B cell (primary cell): Measurements from ENCODE around the gene LIPG. TPM values are rescaled to one million over a fixed set of nuclear protein-coding genes. Genes with fewer than 3 reads are reported as not detected.
"Not testable (repeated sequence)": the region's sequence is repeated elsewhere in the genome, so short reads cannot be mapped to it uniquely, and the experiment has no call there.

ENCODE experiments used
- ATAC-seq: fragments of 200-7000 bp; cut with Tn5 transposase; one replicate; pipeline ENCODE4 v1.10.0; 2021; ENCODE audit warnings: low read depth, mild to moderate bottlenecking, moderate number of reproducible peaks, moderate library complexity
- CTCF ChIA-PET: fragments of 350-600 bp; sonication (Branson Sonifier 250); formaldehyde crosslinking; loops from one replicate; lab custom pipeline; 2021; ENCODE audit warnings: antibody characterized with exemption, inconsistent platforms; lab: Charles Lee
- POLR2A ChIA-PET: fragments of 350-600 bp; sonication (Branson Sonifier 250); formaldehyde crosslinking; loops from one replicate; lab custom pipeline; 2021; ENCODE audit warnings: antibody characterized with exemption; lab: Charles Lee
- DNase-seq: peaks from one replicate; pipeline ENCODE4 v3.0.0; 2013
- H2AFZ ChIP-seq: 2 replicates; pipeline ENCODE4 v1.6.1; 2012; ENCODE audit warnings: mild to moderate bottlenecking, low read depth, low read length; ENCODE audit not compliant: insufficient read depth, poor library complexity, severe bottlenecking
- H3K27ac ChIP-seq, 2 donors: 1 replicate in 1 of 2; 2 replicates in 1 of 2; pipeline ENCODE4 v1.5.1; 2012 to 2013; ENCODE audit warnings: low read length in 2 of 2, mild to moderate bottlenecking in 2 of 2, moderate library complexity in 1 of 2
- H3K27me3 ChIP-seq, 4 experiments: fragments of 200-600 bp in 1 of 4; sonication (generic) in 1 of 4; replicated peaks in 1 of 4; 1 replicate in 2 of 4; 2 replicates in 2 of 4; pipeline versions ENCODE4 v1.6.1 to v1.7.0; 2013 to 2016; ENCODE audit warnings: low read length in 3 of 4, mild to moderate bottlenecking in 2 of 4, mixed read lengths in 1 of 4, moderate library complexity in 1 of 4; ENCODE audit not compliant: insufficient read depth in 4 of 4, control insufficient read depth in 3 of 4; ENCODE audit errors: control extremely low read depth in 1 of 4
- H3K36me3 ChIP-seq, 2 experiments: replicated peaks in 1 of 2; 1 replicate in 1 of 2; 2 replicates in 1 of 2; pipeline versions ENCODE4 v1.6.1 to v1.7.1; 2013; ENCODE audit warnings: low read length in 1 of 2; ENCODE audit not compliant: insufficient read depth in 2 of 2, control insufficient read depth in 1 of 2; ENCODE audit errors: control extremely low read depth in 1 of 2, extremely low read depth in 1 of 2
- H3K4me1 ChIP-seq, 2 donors: fragments of 200-600 bp in 1 of 2; sonication (generic) in 1 of 2; 1 replicate in 1 of 2; 2 replicates in 1 of 2; pipeline versions ENCODE4 v1.5.1 to v1.6.1; 2013 to 2017; ENCODE audit warnings: low read length in 2 of 2; ENCODE audit not compliant: control insufficient read depth in 2 of 2, insufficient read depth in 2 of 2
- H3K4me2 ChIP-seq: replicated peaks from 2 replicates; pipeline ENCODE3; 2012; ENCODE audit warnings: mild to moderate bottlenecking, low read depth, low read length; ENCODE audit not compliant: poor library complexity, severe bottlenecking
- H3K4me3 ChIP-seq, 5 experiments: fragments of 200-600 bp in 1 of 5; sonication (generic) in 1 of 5; 1 replicate in 3 of 5; 2 replicates in 2 of 5; pipeline versions ENCODE4 v1.5.1 to v1.7.0; 2011 to 2016; ENCODE audit warnings: low read length in 4 of 5, mild to moderate bottlenecking in 4 of 5, low read depth in 2 of 5, control low read depth in 1 of 5, moderate library complexity in 1 of 5; ENCODE audit not compliant: insufficient read depth in 1 of 5; ENCODE audit errors: control extremely low read depth in 1 of 5, extremely low read depth in 1 of 5
- H3K79me2 ChIP-seq: fragments of 200-600 bp; sonication (generic); one replicate; pipeline ENCODE4 v1.6.0; 2016; ENCODE audit warnings: low read length; ENCODE audit not compliant: control insufficient read depth, insufficient read depth
- H3K9ac ChIP-seq: fragments of 200-600 bp; sonication (generic); 2 replicates; pipeline ENCODE4 v1.6.1; 2017; ENCODE audit warnings: mild to moderate bottlenecking, low read length, moderate library complexity
- H3K9me3 ChIP-seq, 3 donors: one replicate each; pipeline versions ENCODE4 v1.6.1 to v1.7.1; 2013; ENCODE audit warnings: low read length in 2 of 3; ENCODE audit not compliant: control insufficient read depth in 2 of 3, insufficient read depth in 1 of 3; ENCODE audit errors: control extremely low read depth in 1 of 3
- H4K20me1 ChIP-seq: 2 replicates; pipeline ENCODE4 v1.6.0; 2012; ENCODE audit warnings: mild to moderate bottlenecking, low read length; ENCODE audit not compliant: insufficient read depth, control insufficient read depth, poor library complexity, severe bottlenecking
- H3K27ac Mint-ChIP-seq: one replicate; pipeline ENCODE4 v1.8.0; 2021; ENCODE audit warnings: mixed read lengths
- H3K27me3 Mint-ChIP-seq: one replicate; pipeline ENCODE4 v1.8.0; 2021; ENCODE audit warnings: mixed read lengths
- H3K4me1 Mint-ChIP-seq: one replicate; pipeline ENCODE4 v1.8.0; 2021; ENCODE audit warnings: mixed read lengths
- H3K4me3 Mint-ChIP-seq: one replicate; pipeline ENCODE4 v1.8.0; 2021; ENCODE audit warnings: mixed read lengths
- H3K9me3 Mint-ChIP-seq: one replicate; pipeline ENCODE4 v1.8.0; 2022; ENCODE audit warnings: mixed read lengths; ENCODE audit not compliant: insufficient read depth
- EZH2 ChIP-seq: IDR thresholded peaks from 2 replicates; pipeline ENCODE4 v1.6.1; 2012; ENCODE audit warnings: borderline replicate concordance, low read depth, mild to moderate bottlenecking, moderate library complexity, low read length; ENCODE audit not compliant: insufficient read depth, poor library complexity, severe bottlenecking
- WGBS: methylation state at CpG from one replicate; pipeline ENCODE4 v1.1.5; 2013; ENCODE audit warnings: missing lambda C conversion rate; ENCODE audit not compliant: insufficient coverage; 5-methylcytosine and 5-hydroxymethylcytosine counted together
- intact Hi-C: fragments of 100-400 bp; cut with micrococcal nuclease; formaldehyde crosslinking; loops from one replicate; pipeline ENCODE4 v1.10.0; 2022
- polyA plus RNA-seq: library from polyadenylated mRNA; depleted of rRNA; stranded (reverse); fragments of >200 nt; gene quantifications from 2 replicates; pipeline ENCODE4 v1.2.3, GENCODE V29; 2012
- total RNA-seq, 2 donors: library from RNA; stranded (reverse); fragments of 120-200 nt in 1 of 2; gene quantifications; 1 replicate in 1 of 2; 2 replicates in 1 of 2; pipeline versions ENCODE4 v1.2.3 to v1.2.4, GENCODE V29; 2013 to 2022
- TF ChIP-seq, protein P1 (sequence below): fragments of 200-600 bp; IDR thresholded peaks from one replicate; pipeline ENCODE4 v1.8.0; 2022; ENCODE audit warnings: antibody characterized with exemption, mild to moderate bottlenecking

The LIPG gene
- total and polyA plus RNA-seq, 2 donors (not counting 1 experiment from before 2014, with no cell fraction given) = not detected

DNA sequence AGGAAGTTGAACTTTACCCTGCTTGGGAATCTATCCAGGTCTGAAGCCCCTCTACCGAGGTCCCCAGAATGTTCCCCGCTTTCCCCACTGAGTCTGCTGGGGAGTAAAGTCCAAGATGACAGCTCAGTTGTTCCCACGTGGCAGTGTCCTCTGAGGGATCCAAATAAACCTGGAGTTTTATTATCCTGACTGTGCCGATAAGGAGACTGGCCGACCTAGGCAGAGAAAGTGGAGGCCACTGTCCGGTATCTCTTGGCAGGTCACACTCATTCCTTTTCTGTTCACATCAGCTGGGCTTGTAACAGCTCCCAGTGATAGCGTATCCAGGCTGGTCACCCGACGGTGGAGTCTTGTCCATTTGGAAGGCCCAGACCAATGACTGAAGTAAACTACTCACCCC lies 47.3 kb upstream of the LIPG start:
- peaks cover 11% of the 10 kb centered on the region for H3K27me3 Mint-ChIP-seq
- TF ChIP-seq, protein P1, sequence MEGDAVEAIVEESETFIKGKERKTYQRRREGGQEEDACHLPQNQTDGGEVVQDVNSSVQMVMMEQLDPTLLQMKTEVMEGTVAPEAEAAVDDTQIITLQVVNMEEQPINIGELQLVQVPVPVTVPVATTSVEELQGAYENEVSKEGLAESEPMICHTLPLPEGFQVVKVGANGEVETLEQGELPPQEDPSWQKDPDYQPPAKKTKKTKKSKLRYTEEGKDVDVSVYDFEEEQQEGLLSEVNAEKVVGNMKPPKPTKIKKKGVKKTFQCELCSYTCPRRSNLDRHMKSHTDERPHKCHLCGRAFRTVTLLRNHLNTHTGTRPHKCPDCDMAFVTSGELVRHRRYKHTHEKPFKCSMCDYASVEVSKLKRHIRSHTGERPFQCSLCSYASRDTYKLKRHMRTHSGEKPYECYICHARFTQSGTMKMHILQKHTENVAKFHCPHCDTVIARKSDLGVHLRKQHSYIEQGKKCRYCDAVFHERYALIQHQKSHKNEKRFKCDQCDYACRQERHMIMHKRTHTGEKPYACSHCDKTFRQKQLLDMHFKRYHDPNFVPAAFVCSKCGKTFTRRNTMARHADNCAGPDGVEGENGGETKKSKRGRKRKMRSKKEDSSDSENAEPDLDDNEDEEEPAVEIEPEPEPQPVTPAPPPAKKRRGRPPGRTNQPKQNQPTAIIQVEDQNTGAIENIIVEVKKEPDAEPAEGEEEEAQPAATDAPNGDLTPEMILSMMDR = no peak
- no peak for TF ChIP-seq EZH2
- H3K9me3 ChIP-seq = no peaks in the 10 kb centered on the region
- intact Hi-C loops = loop anchor here (5.0 kb wide), 2 partner anchors 753 to 837 kb away; partner anchors contain the start of gene CFAP53
- no peak for ATAC-seq
- H3K27ac Mint-ChIP-seq = peak overlapping the region; percentile 26
- ChIA-PET POLR2A (no interaction called here), CTCF (interaction anchor here (0.6 to 2.7 kb wide), 4 partner anchors 43 to 349 kb away, joined by 3 to 11 read pairs (median 4); no protein-coding TSS in a partner anchor)
- H3K9me3 Mint-ChIP-seq = no peaks in the 10 kb centered on the region
- no peaks in the 10 kb centered on the region for H4K20me1 ChIP-seq
- no peak overlapping the region for H2AFZ ChIP-seq
- no peak overlapping the region for H3K4me3 ChIP-seq
- H3K36me3 ChIP-seq = no peaks in the 10 kb centered on the region
- no peak overlapping the region for H3K27ac ChIP-seq
- WGBS = 92% methylated on average over 7 of the region's 9 CpGs
- DNase-seq = no peak
- H3K4me1 Mint-ChIP-seq = no peaks in the 10 kb centered on the region
- no peak overlapping the region for H3K9ac ChIP-seq
- no peaks in the 10 kb centered on the region for H3K4me1 ChIP-seq
- H3K79me2 ChIP-seq = no peaks in the 10 kb centered on the region
- no peaks in the 10 kb centered on the region for H3K27me3 ChIP-seq
- H3K4me2 ChIP-seq = no peak overlapping the region
- no peak overlapping the region for H3K4me3 Mint-ChIP-seq

DNA sequence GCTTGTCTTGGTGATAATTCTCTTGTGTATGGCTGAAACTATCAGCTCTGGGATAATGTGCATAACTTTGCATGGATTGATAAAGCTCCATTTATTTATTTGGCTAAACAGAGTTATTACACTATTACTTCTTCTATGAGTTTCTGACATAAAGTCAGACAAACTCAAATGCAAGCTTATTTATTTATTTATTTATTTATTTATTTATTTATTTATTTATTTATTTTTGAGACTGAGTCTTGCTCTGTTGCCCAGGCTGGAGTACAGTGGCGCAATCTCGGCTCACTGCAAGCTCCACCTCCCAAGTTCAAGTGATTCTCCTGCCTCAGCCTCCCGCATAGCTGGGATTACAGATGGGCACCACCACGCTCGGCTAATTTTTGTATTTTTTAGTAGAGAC lies 46.9 kb upstream of the LIPG start:
- H3K27me3 ChIP-seq, H4K20me1 ChIP-seq, H2AFZ ChIP-seq, H3K27ac Mint-ChIP-seq, H3K9ac ChIP-seq, H3K4me3 ChIP-seq, H3K9me3 Mint-ChIP-seq, ATAC-seq, H3K4me3 Mint-ChIP-seq, H3K79me2 ChIP-seq, intact Hi-C loops, DNase-seq, H3K9me3 ChIP-seq, H3K4me2 ChIP-seq, H3K4me1 Mint-ChIP-seq, H3K36me3 ChIP-seq, H3K27ac ChIP-seq, POLR2A ChIA-PET, H3K4me1 ChIP-seq: not testable (repeated sequence)
- CTCF ChIA-PET = interaction anchor here (1.3 to 2.7 kb wide), 3 partner anchors 10 to 349 kb away, joined by 3 to 11 read pairs (median 3); no protein-coding TSS in a partner anchor
- WGBS = 100% methylated on average over 1 of the region's 5 CpGs
- H3K27me3 Mint-ChIP-seq = peaks cover 11% of the 10 kb centered on the region
